OCI-LY1 (cell line): ENCODE data around the gene SHROOM2.

Source experiments
- EZH2 ChIP-seq: fragments of 200-600 bp; sonication (generic), shearing (Covaris generic); IDR thresholded peaks from 2 replicates; pipeline ENCODE4 v1.8.0; 2017; ENCODE audit warnings: borderline replicate concordance, mixed run types, mild to moderate bottlenecking, antibody characterized with exemption, low read length, moderate library complexity, mixed read lengths
- TF ChIP-seq, protein P1 (sequence below): fragments of 200-600 bp; sonication (generic), shearing (Covaris generic); IDR thresholded peaks from 2 replicates; pipeline ENCODE4 v1.5.1; 2017; ENCODE audit warnings: mild to moderate bottlenecking, antibody characterized with exemption, low read length, moderate library complexity, mixed read lengths

DNA sequence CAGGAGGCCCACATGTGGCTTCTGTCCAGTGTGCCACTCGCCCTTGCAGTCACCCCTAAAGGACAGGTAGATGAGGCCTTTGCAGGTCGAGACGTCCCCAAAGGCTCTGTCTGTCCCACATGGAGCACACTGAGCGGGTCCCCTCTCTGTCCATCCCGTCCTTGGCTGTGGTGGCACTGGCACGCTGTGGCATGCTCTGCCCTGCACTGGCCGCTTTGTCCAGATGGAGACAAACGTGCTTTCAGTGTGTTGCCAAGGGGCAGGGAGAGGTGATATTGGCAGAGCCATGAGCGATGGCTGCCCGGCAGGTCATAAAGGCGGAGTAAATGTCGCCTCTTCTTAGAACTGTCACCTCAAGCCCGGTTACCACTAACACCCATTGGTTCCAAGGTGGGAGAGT is 94.0 kb downstream of the SHROOM2 start:
- TF ChIP-seq, protein P1, sequence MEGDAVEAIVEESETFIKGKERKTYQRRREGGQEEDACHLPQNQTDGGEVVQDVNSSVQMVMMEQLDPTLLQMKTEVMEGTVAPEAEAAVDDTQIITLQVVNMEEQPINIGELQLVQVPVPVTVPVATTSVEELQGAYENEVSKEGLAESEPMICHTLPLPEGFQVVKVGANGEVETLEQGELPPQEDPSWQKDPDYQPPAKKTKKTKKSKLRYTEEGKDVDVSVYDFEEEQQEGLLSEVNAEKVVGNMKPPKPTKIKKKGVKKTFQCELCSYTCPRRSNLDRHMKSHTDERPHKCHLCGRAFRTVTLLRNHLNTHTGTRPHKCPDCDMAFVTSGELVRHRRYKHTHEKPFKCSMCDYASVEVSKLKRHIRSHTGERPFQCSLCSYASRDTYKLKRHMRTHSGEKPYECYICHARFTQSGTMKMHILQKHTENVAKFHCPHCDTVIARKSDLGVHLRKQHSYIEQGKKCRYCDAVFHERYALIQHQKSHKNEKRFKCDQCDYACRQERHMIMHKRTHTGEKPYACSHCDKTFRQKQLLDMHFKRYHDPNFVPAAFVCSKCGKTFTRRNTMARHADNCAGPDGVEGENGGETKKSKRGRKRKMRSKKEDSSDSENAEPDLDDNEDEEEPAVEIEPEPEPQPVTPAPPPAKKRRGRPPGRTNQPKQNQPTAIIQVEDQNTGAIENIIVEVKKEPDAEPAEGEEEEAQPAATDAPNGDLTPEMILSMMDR: no peak
- no peak for TF ChIP-seq EZH2
